HepG2 (cell line): ENCODE data around the gene HYCC1. TPM values are rescaled to one million over a fixed set of nuclear protein-coding genes. Genes with fewer than 3 reads are reported as not detected.
A peak's percentile ranks its signal among the peaks of the same experiment; 100 is the strongest.

Source experiments
- ATF7-NPFF ChIP-seq: sonication (generic); formaldehyde crosslinking; IDR thresholded peaks from 2 replicates; pipeline ENCODE4 v1.8.1; 2023; ENCODE audit warnings: mild to moderate bottlenecking, low read depth, missing genetic modification reagents, moderate library complexity
- HMG20B ChIP-seq: conservative IDR thresholded peaks from 2 replicates; pipeline ENCODE4 v1.6.1; 2016; ENCODE audit warnings: missing genetic modification reagents, missing compliant biosample characterization
- PAX8 ChIP-seq: sonication (generic); formaldehyde crosslinking; IDR thresholded peaks from 2 replicates; pipeline ENCODE4 v1.8.0; 2022; ENCODE audit warnings: mild to moderate bottlenecking, missing genetic modification reagents, borderline replicate concordance
- PHF21A ChIP-seq: sonication (generic); formaldehyde crosslinking; IDR thresholded peaks from 2 replicates; pipeline ENCODE4 v1.5.0; 2020; ENCODE audit warnings: mild to moderate bottlenecking, missing genetic modification reagents
- SUZ12 ChIP-seq: fragments of 150-350 bp; IDR thresholded peaks from 2 replicates; pipeline ENCODE4 v1.6.1; 2014; ENCODE audit warnings: low read depth, low read length
- TEAD2 ChIP-seq: sonication (generic); formaldehyde crosslinking; IDR thresholded peaks from 2 replicates; pipeline ENCODE4 v1.9.0; 2021; ENCODE audit warnings: missing genetic modification reagents
- ZFP36 ChIP-seq: fragments of 150-350 bp; IDR thresholded peaks from 2 replicates; pipeline ENCODE4 v1.6.1; 2018; ENCODE audit warnings: borderline replicate concordance, low read length, low read depth; ENCODE audit not compliant: partially characterized antibody
- ZNF530 ChIP-seq: sonication (generic); formaldehyde crosslinking; IDR thresholded peaks from 2 replicates; pipeline ENCODE4 v1.5.0; 2020; ENCODE audit warnings: low read depth, mild to moderate bottlenecking, missing genetic modification reagents
- ZNF549 ChIP-seq: sonication (generic); formaldehyde crosslinking; IDR thresholded peaks from 2 replicates; pipeline ENCODE4 v1.5.0; 2020; ENCODE audit warnings: missing genetic modification reagents
- polyA plus RNA-seq, 8 experiments: library from polyadenylated mRNA; depleted of rRNA in 3 of 8; stranded (reverse) in 7 of 8; unstranded in 1 of 8; fragments of >200 nt; fragmentation: Illumina TruSeq in 4 of 8; extraction: Trizol in 4 of 8; gene quantifications; 2 replicates each; pipeline versions ENCODE4 v1.2.1 to v1.2.3, GENCODE V29; 2011 to 2016; ENCODE audit warnings: low read depth in 4 of 8, missing spikeins in 1 of 8, mixed read lengths in 1 of 8; ENCODE audit not compliant: insufficient read depth in 1 of 8
- total RNA-seq, 5 experiments: library from RNA; depleted of rRNA; stranded (reverse); fragments of >200 nt; fragmentation: Illumina TruSeq; extraction: Trizol; gene quantifications; 2 replicates each; pipeline ENCODE4 v1.2.3, GENCODE V29; 2016; ENCODE audit warnings: low read depth in 1 of 5
- TF ChIP-seq, protein P1 (sequence below), 2 experiments: fragments of 450-650 bp in 1 of 2; sonication (generic) in 1 of 2; formaldehyde crosslinking in 1 of 2; IDR thresholded peaks; 2 replicates each; pipeline versions ENCODE4 v1.6.1 to v1.8.0; 2016 to 2022; ENCODE audit warnings: antibody characterized with exemption in 1 of 2, mild to moderate bottlenecking in 1 of 2, missing genetic modification reagents in 1 of 2
- TF ChIP-seq, protein P2 (sequence below): sonication (generic); formaldehyde crosslinking; IDR thresholded peaks from 2 replicates; pipeline ENCODE4 v1.8.1; 2023; ENCODE audit warnings: mild to moderate bottlenecking, missing genetic modification reagents, borderline replicate concordance
- TF ChIP-seq, protein P3 (sequence below): sonication (generic); formaldehyde crosslinking; IDR thresholded peaks from 2 replicates; pipeline ENCODE4 v1.4.0; 2020; ENCODE audit warnings: missing genetic modification reagents, mild to moderate bottlenecking, borderline replicate concordance
- TF ChIP-seq, protein P4 (sequence below): sonication (generic); formaldehyde crosslinking; conservative IDR thresholded peaks from 2 replicates; pipeline ENCODE4 v1.8.1; 2023; ENCODE audit warnings: missing genetic modification reagents

The HYCC1 gene
- total and polyA plus RNA-seq, 2 of the 13 experiments (the other 11 are each of a cell fraction or from before 2014, with no cell fraction given) = 9.5 to 41.8 TPM

DNA sequence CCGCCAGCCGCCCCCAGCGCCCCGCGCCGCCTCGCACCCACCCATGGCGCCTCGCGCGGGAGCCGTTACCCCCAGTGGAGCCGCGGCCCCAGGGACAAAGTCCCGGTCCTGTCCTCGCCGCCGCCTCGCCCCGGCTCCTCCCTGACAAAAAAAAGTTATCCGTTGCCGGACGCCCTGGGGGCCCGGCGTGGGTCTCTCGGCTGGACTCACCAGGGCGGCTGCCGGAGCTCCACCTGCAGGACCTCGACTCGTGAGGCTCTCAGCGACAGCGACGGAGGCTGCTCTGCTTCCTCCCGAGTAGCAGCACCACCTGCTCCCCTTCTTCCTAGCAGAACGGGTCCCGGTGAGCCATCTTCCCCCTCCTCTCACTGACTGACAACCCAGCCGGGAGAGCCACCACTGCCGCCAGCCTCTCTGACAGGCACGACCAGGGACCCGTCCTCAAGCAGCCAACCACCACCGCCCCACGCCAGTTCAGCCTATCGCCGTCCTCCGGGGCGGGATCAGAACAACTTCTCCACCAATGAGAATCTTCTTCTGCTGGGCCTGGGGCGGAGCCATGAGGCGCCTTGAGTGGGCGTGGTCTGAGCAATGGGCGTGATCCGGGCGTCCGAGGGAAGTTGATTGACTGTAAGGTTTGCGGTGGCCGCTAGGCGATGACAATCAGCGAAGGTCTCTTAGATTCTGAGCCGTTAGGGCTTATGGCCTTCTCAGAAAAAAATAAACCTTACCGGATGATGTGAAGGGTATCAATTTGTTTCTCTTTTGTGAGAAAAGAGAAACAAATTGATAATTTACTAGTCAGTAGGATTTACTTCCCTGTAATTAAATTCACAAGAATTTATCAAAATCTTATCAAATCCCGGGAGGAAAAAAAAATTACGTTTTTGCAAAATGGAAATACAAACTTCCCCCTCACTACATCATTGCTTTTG lies at the start of gene HYCC1 (continued):
- TF ChIP-seq, protein P1, sequence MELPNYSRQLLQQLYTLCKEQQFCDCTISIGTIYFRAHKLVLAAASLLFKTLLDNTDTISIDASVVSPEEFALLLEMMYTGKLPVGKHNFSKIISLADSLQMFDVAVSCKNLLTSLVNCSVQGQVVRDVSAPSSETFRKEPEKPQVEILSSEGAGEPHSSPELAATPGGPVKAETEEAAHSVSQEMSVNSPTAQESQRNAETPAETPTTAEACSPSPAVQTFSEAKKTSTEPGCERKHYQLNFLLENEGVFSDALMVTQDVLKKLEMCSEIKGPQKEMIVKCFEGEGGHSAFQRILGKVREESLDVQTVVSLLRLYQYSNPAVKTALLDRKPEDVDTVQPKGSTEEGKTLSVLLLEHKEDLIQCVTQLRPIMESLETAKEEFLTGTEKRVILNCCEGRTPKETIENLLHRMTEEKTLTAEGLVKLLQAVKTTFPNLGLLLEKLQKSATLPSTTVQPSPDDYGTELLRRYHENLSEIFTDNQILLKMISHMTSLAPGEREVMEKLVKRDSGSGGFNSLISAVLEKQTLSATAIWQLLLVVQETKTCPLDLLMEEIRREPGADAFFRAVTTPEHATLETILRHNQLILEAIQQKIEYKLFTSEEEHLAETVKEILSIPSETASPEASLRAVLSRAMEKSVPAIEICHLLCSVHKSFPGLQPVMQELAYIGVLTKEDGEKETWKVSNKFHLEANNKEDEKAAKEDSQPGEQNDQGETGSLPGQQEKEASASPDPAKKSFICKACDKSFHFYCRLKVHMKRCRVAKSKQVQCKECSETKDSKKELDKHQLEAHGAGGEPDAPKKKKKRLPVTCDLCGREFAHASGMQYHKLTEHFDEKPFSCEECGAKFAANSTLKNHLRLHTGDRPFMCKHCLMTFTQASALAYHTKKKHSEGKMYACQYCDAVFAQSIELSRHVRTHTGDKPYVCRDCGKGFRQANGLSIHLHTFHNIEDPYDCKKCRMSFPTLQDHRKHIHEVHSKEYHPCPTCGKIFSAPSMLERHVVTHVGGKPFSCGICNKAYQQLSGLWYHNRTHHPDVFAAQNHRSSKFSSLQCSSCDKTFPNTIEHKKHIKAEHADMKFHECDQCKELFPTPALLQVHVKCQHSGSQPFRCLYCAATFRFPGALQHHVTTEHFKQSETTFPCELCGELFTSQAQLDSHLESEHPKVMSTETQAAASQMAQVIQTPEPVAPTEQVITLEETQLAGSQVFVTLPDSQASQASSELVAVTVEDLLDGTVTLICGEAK (IDR thresholded peaks at IDR 0.05) = no peak
- TF ChIP-seq, protein P1 (CRISPR knock-in tag; IDR thresholded peaks at IDR 0.05) = no peak
- TF ChIP-seq PHF21A (CRISPR knock-in tag) (0 out of 2 replicates have a peak, but pooled peaks have one; percentile 47), ZNF549 (CRISPR knock-in tag) (no peak), ZNF530 (no peak), TEAD2 (CRISPR knock-in tag) (no peak), ZFP36 (no peak), ATF7-NPFF (no peak; the same call in 1 of the 2 replicates), PAX8 (CRISPR knock-in tag) (0 out of 2 replicates have a peak, but pooled peaks have one; percentile 45), SUZ12 (no peak), HMG20B (no peak)
- TF ChIP-seq, protein P2, sequence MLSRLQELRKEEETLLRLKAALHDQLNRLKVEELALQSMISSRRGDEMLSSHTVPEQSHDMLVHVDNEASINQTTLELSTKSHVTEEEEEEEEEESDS = no peak
- TF ChIP-seq, protein P3, sequence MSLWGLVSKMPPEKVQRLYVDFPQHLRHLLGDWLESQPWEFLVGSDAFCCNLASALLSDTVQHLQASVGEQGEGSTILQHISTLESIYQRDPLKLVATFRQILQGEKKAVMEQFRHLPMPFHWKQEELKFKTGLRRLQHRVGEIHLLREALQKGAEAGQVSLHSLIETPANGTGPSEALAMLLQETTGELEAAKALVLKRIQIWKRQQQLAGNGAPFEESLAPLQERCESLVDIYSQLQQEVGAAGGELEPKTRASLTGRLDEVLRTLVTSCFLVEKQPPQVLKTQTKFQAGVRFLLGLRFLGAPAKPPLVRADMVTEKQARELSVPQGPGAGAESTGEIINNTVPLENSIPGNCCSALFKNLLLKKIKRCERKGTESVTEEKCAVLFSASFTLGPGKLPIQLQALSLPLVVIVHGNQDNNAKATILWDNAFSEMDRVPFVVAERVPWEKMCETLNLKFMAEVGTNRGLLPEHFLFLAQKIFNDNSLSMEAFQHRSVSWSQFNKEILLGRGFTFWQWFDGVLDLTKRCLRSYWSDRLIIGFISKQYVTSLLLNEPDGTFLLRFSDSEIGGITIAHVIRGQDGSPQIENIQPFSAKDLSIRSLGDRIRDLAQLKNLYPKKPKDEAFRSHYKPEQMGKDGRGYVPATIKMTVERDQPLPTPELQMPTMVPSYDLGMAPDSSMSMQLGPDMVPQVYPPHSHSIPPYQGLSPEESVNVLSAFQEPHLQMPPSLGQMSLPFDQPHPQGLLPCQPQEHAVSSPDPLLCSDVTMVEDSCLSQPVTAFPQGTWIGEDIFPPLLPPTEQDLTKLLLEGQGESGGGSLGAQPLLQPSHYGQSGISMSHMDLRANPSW (CRISPR knock-in tag) = no peak
- TF ChIP-seq, protein P4, sequence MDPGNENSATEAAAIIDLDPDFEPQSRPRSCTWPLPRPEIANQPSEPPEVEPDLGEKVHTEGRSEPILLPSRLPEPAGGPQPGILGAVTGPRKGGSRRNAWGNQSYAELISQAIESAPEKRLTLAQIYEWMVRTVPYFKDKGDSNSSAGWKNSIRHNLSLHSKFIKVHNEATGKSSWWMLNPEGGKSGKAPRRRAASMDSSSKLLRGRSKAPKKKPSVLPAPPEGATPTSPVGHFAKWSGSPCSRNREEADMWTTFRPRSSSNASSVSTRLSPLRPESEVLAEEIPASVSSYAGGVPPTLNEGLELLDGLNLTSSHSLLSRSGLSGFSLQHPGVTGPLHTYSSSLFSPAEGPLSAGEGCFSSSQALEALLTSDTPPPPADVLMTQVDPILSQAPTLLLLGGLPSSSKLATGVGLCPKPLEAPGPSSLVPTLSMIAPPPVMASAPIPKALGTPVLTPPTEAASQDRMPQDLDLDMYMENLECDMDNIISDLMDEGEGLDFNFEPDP = no peak
